ENCODE measurements around the gene OSM. TPM values are rescaled to one million over a fixed set of nuclear protein-coding genes. Genes with fewer than 3 reads are reported as not detected.

The OSM gene
- total RNA-seq, 1 experiment from 2014 or later = not detected

GRCh38 chr22:30276039-30276438 is 9.4 kb upstream of the OSM start:
- Histone ChIP-seq H3K27ac (ENCODE audit: low read length) (no peak overlapping the region), H4K20me1 (ENCODE audit: insufficient read depth, low read depth, low read length) (no peaks in the 10 kb centered on the region), H3K27me3 (ENCODE audit: low read length) (no peaks in the 10 kb centered on the region), H3K36me3 (ENCODE audit: insufficient read depth, low read length) (no peaks in the 10 kb centered on the region), H3K4me2 (ENCODE audit: low read depth, low read length, poor library complexity, severe bottlenecking) (no peak overlapping the region), H3K9me3 (ENCODE audit: low read length) (no peaks in the 10 kb centered on the region), H3K79me2 (ENCODE audit: low read length) (no peaks in the 10 kb centered on the region), H3K9me2 (replicated peaks; ENCODE audit: insufficient read depth, low read length) (no peaks in the 10 kb centered on the region), H3K4me3 (ENCODE audit: low read length) (no peak overlapping the region), H2AFZ (ENCODE audit: low read length) (0 out of 2 replicates have a peak overlapping the region, but pooled peaks have one; percentile 20), H3K9ac (ENCODE audit: low read length) (no peak overlapping the region), H3K4me1 (ENCODE audit: low read length) (no peaks in the 10 kb centered on the region)
- no peak for DNase-seq

DNA sequence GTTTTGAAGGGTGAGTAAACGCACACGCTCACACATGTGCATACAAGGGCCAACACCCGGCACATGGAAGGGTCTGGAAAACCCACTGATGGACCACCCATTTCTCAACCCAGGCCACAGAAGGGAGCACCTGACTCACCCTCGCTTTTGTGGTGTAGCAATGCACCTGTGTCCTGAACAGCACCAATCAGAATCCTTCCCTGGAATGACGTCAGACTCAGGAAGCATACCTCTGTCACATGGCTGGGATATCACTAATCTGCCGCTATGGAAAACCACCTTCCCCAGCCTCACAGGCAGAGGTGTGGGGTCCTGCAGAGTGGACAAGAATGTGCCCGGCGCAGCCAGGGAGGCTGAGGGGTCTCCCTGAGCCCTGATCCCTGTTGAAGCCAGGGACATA is 9.0 kb upstream of the OSM start:
- Histone ChIP-seq H3K36me3 (ENCODE audit: insufficient read depth, low read length) (no peaks in the 10 kb centered on the region), H3K4me2 (ENCODE audit: low read depth, low read length, poor library complexity, severe bottlenecking) (no peak overlapping the region), H3K9ac (ENCODE audit: low read length) (no peak overlapping the region), H2AFZ (ENCODE audit: low read length) (0 out of 2 replicates have a peak overlapping the region, but pooled peaks have one; percentile 20), H3K27me3 (ENCODE audit: low read length) (no peaks in the 10 kb centered on the region), H4K20me1 (ENCODE audit: insufficient read depth, low read depth, low read length) (no peaks in the 10 kb centered on the region), H3K27ac (ENCODE audit: low read length) (no peak overlapping the region), H3K9me3 (ENCODE audit: low read length) (no peaks in the 10 kb centered on the region), H3K79me2 (ENCODE audit: low read length) (no peaks in the 10 kb centered on the region), H3K4me1 (ENCODE audit: low read length) (no peaks in the 10 kb centered on the region), H3K9me2 (replicated peaks; ENCODE audit: insufficient read depth, low read length) (no peaks in the 10 kb centered on the region), H3K4me3 (ENCODE audit: low read length) (no peak overlapping the region)
- no peak for DNase-seq

- H3K27me3 ChIP-seq (ENCODE audit: low read length) = no peaks in the 10 kb centered on the region
- H3K27ac ChIP-seq (ENCODE audit: low read length) = no peak overlapping the region
- no peaks in the 10 kb centered on the region for H4K20me1 ChIP-seq (ENCODE audit: insufficient read depth, low read depth, low read length)
- DNase-seq = no peak
- no peaks in the 10 kb centered on the region for H3K79me2 ChIP-seq (ENCODE audit: low read length)
- no peak overlapping the region for H3K9ac ChIP-seq (ENCODE audit: low read length)
- H3K36me3 ChIP-seq (ENCODE audit: insufficient read depth, low read length) = no peaks in the 10 kb centered on the region
- no peak overlapping the region for H3K4me2 ChIP-seq (ENCODE audit: low read depth, low read length, poor library complexity, severe bottlenecking)
- no peaks in the 10 kb centered on the region for H3K9me2 ChIP-seq (replicated peaks; ENCODE audit: insufficient read depth, low read length)
- H3K4me3 ChIP-seq (ENCODE audit: low read length) = no peak overlapping the region
- no peaks in the 10 kb centered on the region for H3K4me1 ChIP-seq (ENCODE audit: low read length)
- H3K9me3 ChIP-seq (ENCODE audit: low read length) = no peaks in the 10 kb centered on the region
- no peak overlapping the region for H2AFZ ChIP-seq (ENCODE audit: low read length)
Measured at GRCh38 chr22:30274437-30274812, 7.8 kb upstream of the OSM start.

- no peak for DNase-seq
Measured at GRCh38 chr22:30273711-30274436, 7.2 kb upstream of the OSM start.

DNA sequence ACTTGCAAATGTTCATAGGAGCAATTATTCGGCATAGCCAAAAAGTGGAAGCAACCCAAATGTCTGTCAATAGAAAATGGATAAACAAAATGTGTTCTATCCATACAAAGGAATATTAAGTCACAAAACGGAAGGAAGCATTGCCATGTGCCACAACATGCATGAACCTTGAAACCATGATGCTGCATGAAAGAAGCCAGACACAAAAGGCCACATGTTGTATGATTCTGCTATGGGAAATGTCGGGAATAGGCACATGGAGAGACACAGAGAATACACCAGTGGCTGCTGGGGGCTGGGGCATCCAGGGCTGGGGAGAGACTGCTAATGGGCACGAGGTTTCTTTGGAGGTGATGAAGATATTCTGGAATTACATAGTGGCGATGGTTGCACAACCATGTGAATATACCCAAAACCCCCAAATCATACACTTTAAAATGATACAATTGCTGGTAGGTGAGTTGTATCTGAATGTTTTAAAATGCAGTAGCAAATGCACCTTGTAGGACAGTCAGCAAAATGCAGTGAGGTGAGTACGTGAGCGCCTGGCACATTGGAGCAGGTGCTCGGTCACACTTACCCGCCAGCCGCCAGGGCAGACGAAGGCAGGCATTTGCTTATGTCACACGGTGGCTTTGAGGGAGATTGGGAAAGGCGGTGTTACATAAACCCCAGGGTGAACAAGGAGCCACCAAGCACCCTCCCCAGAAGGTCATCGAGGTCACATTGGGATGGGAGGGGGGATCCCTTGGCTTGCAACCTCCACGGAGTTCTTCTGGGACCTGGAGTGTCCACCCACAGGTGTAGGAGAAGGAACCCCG is 6.3 kb upstream of the OSM start:
- Histone ChIP-seq H3K9me3 (ENCODE audit: low read length) (no peaks in the 10 kb centered on the region), H2AFZ (ENCODE audit: low read length) (no peak overlapping the region), H3K4me3 (ENCODE audit: low read length) (no peak overlapping the region), H3K4me1 (ENCODE audit: low read length) (no peaks in the 10 kb centered on the region), H4K20me1 (ENCODE audit: insufficient read depth, low read depth, low read length) (peaks cover 3% of the 10 kb centered on the region; the same call in 1 of the 2 replicates), H3K27ac (ENCODE audit: low read length) (no peak overlapping the region), H3K79me2 (ENCODE audit: low read length) (no peaks in the 10 kb centered on the region), H3K4me2 (ENCODE audit: low read depth, low read length, poor library complexity, severe bottlenecking) (no peak overlapping the region), H3K9me2 (replicated peaks; ENCODE audit: insufficient read depth, low read length) (no peaks in the 10 kb centered on the region), H3K9ac (ENCODE audit: low read length) (no peak overlapping the region), H3K36me3 (ENCODE audit: insufficient read depth, low read length) (no peaks in the 10 kb centered on the region), H3K27me3 (ENCODE audit: low read length) (no peaks in the 10 kb centered on the region)
- DNase-seq = no peak

More at GRCh38 chr22:30273711-30274436, 7.2 kb upstream of the OSM start:
- Histone ChIP-seq H3K79me2 (ENCODE audit: low read length) (no peaks in the 10 kb centered on the region), H2AFZ (ENCODE audit: low read length) (no peak overlapping the region), H3K4me2 (ENCODE audit: low read depth, low read length, poor library complexity, severe bottlenecking) (no peak overlapping the region), H3K4me1 (ENCODE audit: low read length) (no peaks in the 10 kb centered on the region), H3K27me3 (ENCODE audit: low read length) (no peaks in the 10 kb centered on the region), H4K20me1 (ENCODE audit: insufficient read depth, low read depth, low read length) (no peaks in the 10 kb centered on the region), H3K4me3 (ENCODE audit: low read length) (no peak overlapping the region), H3K9ac (ENCODE audit: low read length) (no peak overlapping the region), H3K9me3 (ENCODE audit: low read length) (no peaks in the 10 kb centered on the region), H3K9me2 (replicated peaks; ENCODE audit: insufficient read depth, low read length) (no peaks in the 10 kb centered on the region), H3K36me3 (ENCODE audit: insufficient read depth, low read length) (no peaks in the 10 kb centered on the region), H3K27ac (ENCODE audit: low read length) (no peak overlapping the region)

DNA sequence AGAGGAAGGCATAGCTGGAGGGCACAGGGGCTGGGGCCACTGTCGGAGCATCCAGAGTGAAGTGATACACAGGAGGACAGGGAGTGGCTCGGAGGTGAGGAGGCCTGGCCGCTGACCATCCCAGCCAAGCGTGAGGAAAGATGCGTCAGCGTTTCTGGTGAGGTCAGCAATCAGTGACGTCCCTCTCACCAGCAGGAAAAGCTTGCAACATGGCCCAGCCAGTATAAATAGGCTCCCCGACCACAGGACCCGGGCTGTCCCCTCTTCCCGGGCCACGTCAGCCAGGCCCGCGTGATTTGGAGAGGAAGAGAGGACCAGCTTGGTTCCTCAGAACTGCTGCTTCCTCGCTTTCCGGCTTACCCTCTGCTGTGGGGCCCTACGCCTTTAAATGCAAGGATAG is 4.2 kb upstream of the OSM start:
- Histone ChIP-seq H3K4me2 (ENCODE audit: low read depth, low read length, poor library complexity, severe bottlenecking) (no peak overlapping the region), H3K9me3 (ENCODE audit: low read length) (no peaks in the 10 kb centered on the region), H3K79me2 (ENCODE audit: low read length) (no peaks in the 10 kb centered on the region), H3K4me3 (ENCODE audit: low read length) (no peak overlapping the region), H4K20me1 (ENCODE audit: insufficient read depth, low read depth, low read length) (peaks cover 14% of the 10 kb centered on the region; the same call in 1 of the 2 replicates), H3K27ac (ENCODE audit: low read length) (no peak overlapping the region), H3K9ac (ENCODE audit: low read length) (no peak overlapping the region), H3K27me3 (ENCODE audit: low read length) (no peaks in the 10 kb centered on the region), H3K4me1 (ENCODE audit: low read length) (peaks cover 16% of the 10 kb centered on the region), H3K9me2 (replicated peaks; ENCODE audit: insufficient read depth, low read length) (no peaks in the 10 kb centered on the region), H2AFZ (ENCODE audit: low read length) (no peak overlapping the region), H3K36me3 (ENCODE audit: insufficient read depth, low read length) (no peaks in the 10 kb centered on the region)
- DNase-seq = no peak

GRCh38 chr22:30268331-30268730 is 1.7 kb upstream of the OSM start:
- Histone ChIP-seq H3K4me2 (ENCODE audit: low read depth, low read length, poor library complexity, severe bottlenecking) (no peak overlapping the region), H3K9me3 (ENCODE audit: low read length) (no peaks in the 10 kb centered on the region), H4K20me1 (ENCODE audit: insufficient read depth, low read depth, low read length) (peaks cover 14% of the 10 kb centered on the region; the same call in 1 of the 2 replicates), H3K4me3 (ENCODE audit: low read length) (no peak overlapping the region), H3K79me2 (ENCODE audit: low read length) (no peaks in the 10 kb centered on the region), H3K9ac (ENCODE audit: low read length) (no peak overlapping the region), H3K9me2 (replicated peaks; ENCODE audit: insufficient read depth, low read length) (no peaks in the 10 kb centered on the region), H2AFZ (ENCODE audit: low read length) (no peak overlapping the region), H3K4me1 (ENCODE audit: low read length) (peaks cover 21% of the 10 kb centered on the region), H3K27me3 (ENCODE audit: low read length) (no peaks in the 10 kb centered on the region), H3K36me3 (ENCODE audit: insufficient read depth, low read length) (no peaks in the 10 kb centered on the region), H3K27ac (ENCODE audit: low read length) (no peak overlapping the region)
- DNase-seq = no peak
